DMS153 (cell line): ENCODE measurements around the gene ACSF3.

Experiments used
- DNase-seq: peaks from one replicate; lab custom pipeline; 2025; lab: John Stamatoyannopoulos, UW

ACSF3 gene

GRCh38 chr16:89131783-89132182, 38.1 kb downstream of the ACSF3 start:
- no peak for DNase-seq

GRCh38 chr16:89132194-89133005, 38.7 kb downstream of the ACSF3 start:
- DNase-seq: no peak

- DNase-seq: no peak
These were observed 39.9 kb downstream of the ACSF3 start for GRCh38 chr16:89133457-89134127.

- DNase-seq: no peak
These were observed 40.6 kb downstream of the ACSF3 start for GRCh38 chr16:89134269-89134668.

GRCh38 chr16:89135166-89135565, 41.5 kb downstream of the ACSF3 start:
- DNase-seq: no peak

GRCh38 chr16:89135971-89136765, 42.5 kb downstream of the ACSF3 start:
- DNase-seq: no peak

- no peak for DNase-seq
These were observed 43.3 kb downstream of the ACSF3 start for GRCh38 chr16:89136931-89137330.

- DNase-seq: no peak
These were observed 44.2 kb downstream of the ACSF3 start for GRCh38 chr16:89137666-89138512.

- DNase-seq: no peak
These were observed 44.8 kb downstream of the ACSF3 start for GRCh38 chr16:89138513-89138795.

- DNase-seq: no peak
These were observed 45.3 kb downstream of the ACSF3 start for GRCh38 chr16:89138843-89139520.

GRCh38 chr16:89139907-89140361, 46.3 kb downstream of the ACSF3 start:
- no peak for DNase-seq

- no peak for DNase-seq
These were observed 46.7 kb downstream of the ACSF3 start for GRCh38 chr16:89140401-89140800.

GRCh38 chr16:89140981-89141883, 47.6 kb downstream of the ACSF3 start:
- DNase-seq: no peak

GRCh38 chr16:89141884-89142267, 48.2 kb downstream of the ACSF3 start:
- DNase-seq: no peak

GRCh38 chr16:89142474-89143195, 49.0 kb downstream of the ACSF3 start:
- peak; percentile 22 for DNase-seq

GRCh38 chr16:89143201-89143741, 49.6 kb downstream of the ACSF3 start:
- DNase-seq: no peak

GRCh38 chr16:89143911-89144675, 50.4 kb downstream of the ACSF3 start:
- no peak for DNase-seq

GRCh38 chr16:89144681-89145080, 51.0 kb downstream of the ACSF3 start:
- no peak for DNase-seq
